Peyer's patch (tissue), 4 donors: Measurements from ENCODE around the gene DUS2.
"Not testable (repeated sequence)": the region's sequence is repeated elsewhere in the genome, so short reads cannot be mapped to it uniquely, and the experiment has no call there.

ENCODE experiments used
- CTCF ChIP-seq, 6 experiments: fragments of 450-650 bp in 4 of 6; fragments of 200-600 bp in 2 of 6; sonication (generic) in 1 of 6; IDR thresholded peaks; one replicate each; pipeline ENCODE4 v1.5.1; 2017 to 2019; ENCODE audit warnings: antibody characterized with exemption in 6 of 6, mild to moderate bottlenecking in 3 of 6, moderate library complexity in 1 of 6
- POLR2A ChIP-seq, 2 donors: fragments of 450-650 bp; IDR thresholded peaks; one replicate each; pipeline ENCODE4 v1.5.1; 2017; ENCODE audit warnings: antibody characterized with exemption in 2 of 2, mild to moderate bottlenecking in 2 of 2, moderate library complexity in 2 of 2

- not testable (repeated sequence) for TF ChIP-seq CTCF, POLR2A (IDR thresholded peaks at IDR 0.05)
These were observed 91.9 kb downstream of the DUS2 start for GRCh38 chr16:68114939-68115338.
